T-helper 17 cell (primary cell): ENCODE measurements around the gene LRRC8E. TPM values are rescaled to one million over a fixed set of nuclear protein-coding genes. Genes with fewer than 3 reads are reported as not detected.

Experiments
- ATAC-seq: fragments of 150-1000 bp; cut with Tn5 transposase; 2 replicates; pipeline ENCODE4 v1.10.0; 2021; ENCODE audit warnings: mild to moderate bottlenecking, moderate library complexity
- DNase-seq, 3 donors: peaks; one replicate each; pipeline versions ENCODE4 v3.0.0 to v3.0.0-alpha.2; 2020 to 2021
- H3K9me3 ChIP-seq: one replicate; pipeline ENCODE4 v1.7.0; 2013; ENCODE audit warnings: low read length, mild to moderate bottlenecking; ENCODE audit not compliant: control insufficient read depth, poor library complexity, severe bottlenecking
- H3K27ac Mint-ChIP-seq: one replicate; pipeline ENCODE4 v1.8.0; 2022; ENCODE audit warnings: mild to moderate bottlenecking, moderate library complexity, mixed read lengths
- H3K27me3 Mint-ChIP-seq: one replicate; pipeline ENCODE4 v1.8.0; 2022; ENCODE audit warnings: mixed read lengths
- H3K36me3 Mint-ChIP-seq: one replicate; pipeline ENCODE4 v1.8.0; 2022; ENCODE audit warnings: low read depth, mixed read lengths
- H3K4me1 Mint-ChIP-seq: one replicate; pipeline ENCODE4 v1.8.0; 2022; ENCODE audit warnings: mild to moderate bottlenecking, mixed read lengths
- H3K4me3 Mint-ChIP-seq: one replicate; pipeline ENCODE4 v1.8.0; 2022; ENCODE audit warnings: mild to moderate bottlenecking, moderate library complexity, mixed read lengths
- total RNA-seq, 4 donors: library from RNA in 2 of 4; stranded (reverse) in 2 of 4; gene quantifications; one replicate each; pipeline ENCODE4 v1.2.3 and lab custom pipeline; 2022 to 2026

Gene LRRC8E
- total RNA-seq (not detected), total RNA-seq (lab: John Stamatoyannopoulos, UW) (0 to 0.35 reads per million in 2 donors)

- Mint-ChIP-seq H3K4me3 (no peak within 1 kb of the TSS), H3K36me3 (no peaks in the 10 kb centered on the region), H3K27ac (no peak within 1 kb of the TSS), H3K4me1 (peaks cover 3% of the 10 kb centered on the region), H3K27me3 (peaks cover 11% of the 10 kb centered on the region)
- peak; percentile 68 for ATAC-seq
- no peaks in the 10 kb centered on the region for H3K9me3 ChIP-seq
- DNase-seq = no peak
Observed at GRCh38 chr19:7888145-7888825, at the start of gene LRRC8E. Gene LRRC8E, plus strand, starts transcription at chr19:7888510. Its CDS starts 7,094 bp downstream, at chr19:7895604.

- Mint-ChIP-seq H3K27me3 (no peaks in the 10 kb centered on the region), H3K27ac (no peak overlapping the region), H3K36me3 (no peaks in the 10 kb centered on the region), H3K4me1 (peaks cover 2% of the 10 kb centered on the region), H3K4me3 (no peak overlapping the region)
- ATAC-seq = no peak
- no peaks in the 10 kb centered on the region for H3K9me3 ChIP-seq
- DNase-seq = no peak
Observed at GRCh38 chr19:7839476-7839875, 48.8 kb upstream of the LRRC8E start.

GRCh38 chr19:7840629-7841028 lies 47.7 kb upstream of the LRRC8E start:
- DNase-seq (no peak), ATAC-seq (no peak)
- no peaks in the 10 kb centered on the region for H3K9me3 ChIP-seq
- H3K27ac Mint-ChIP-seq = no peak overlapping the region
- H3K4me3 Mint-ChIP-seq = no peak overlapping the region
- peaks cover 2% of the 10 kb centered on the region for H3K4me1 Mint-ChIP-seq
- no peaks in the 10 kb centered on the region for H3K27me3 Mint-ChIP-seq
- no peaks in the 10 kb centered on the region for H3K36me3 Mint-ChIP-seq

GRCh38 chr19:7841751-7842660 lies 46.3 kb upstream of the LRRC8E start:
- ATAC-seq = no peak
- H3K4me1 Mint-ChIP-seq = peaks cover 2% of the 10 kb centered on the region
- no peaks in the 10 kb centered on the region for H3K9me3 ChIP-seq
- no peak for DNase-seq
- H3K27me3 Mint-ChIP-seq = no peaks in the 10 kb centered on the region
- H3K36me3 Mint-ChIP-seq = no peaks in the 10 kb centered on the region
- H3K4me3 Mint-ChIP-seq = no peak overlapping the region
- H3K27ac Mint-ChIP-seq = no peak overlapping the region

- no peak overlapping the region for H3K4me3 Mint-ChIP-seq
- DNase-seq (no peak), ATAC-seq (no peak)
- no peak overlapping the region for H3K27ac Mint-ChIP-seq
- H3K36me3 Mint-ChIP-seq = no peaks in the 10 kb centered on the region
- H3K27me3 Mint-ChIP-seq = no peaks in the 10 kb centered on the region
- peaks cover 2% of the 10 kb centered on the region for H3K4me1 Mint-ChIP-seq
- H3K9me3 ChIP-seq = no peaks in the 10 kb centered on the region
Observed at GRCh38 chr19:7842661-7843294, 45.5 kb upstream of the LRRC8E start.

- no peaks in the 10 kb centered on the region for H3K9me3 ChIP-seq
- Mint-ChIP-seq H3K4me1 (peaks cover 2% of the 10 kb centered on the region), H3K27me3 (no peaks in the 10 kb centered on the region), H3K36me3 (no peaks in the 10 kb centered on the region), H3K27ac (no peak overlapping the region), H3K4me3 (no peak overlapping the region)
- no peak for ATAC-seq
- DNase-seq = no peak
Observed at GRCh38 chr19:7843521-7843920, 44.8 kb upstream of the LRRC8E start.

GRCh38 chr19:7844405-7844804 lies 43.9 kb upstream of the LRRC8E start:
- Mint-ChIP-seq H3K36me3 (no peaks in the 10 kb centered on the region), H3K27ac (no peak overlapping the region), H3K4me3 (no peak overlapping the region), H3K27me3 (no peaks in the 10 kb centered on the region), H3K4me1 (no peaks in the 10 kb centered on the region)
- no peaks in the 10 kb centered on the region for H3K9me3 ChIP-seq
- DNase-seq (no peak), ATAC-seq (no peak)

GRCh38 chr19:7844951-7845350 lies 43.4 kb upstream of the LRRC8E start:
- no peaks in the 10 kb centered on the region for H3K9me3 ChIP-seq
- ATAC-seq (no peak), DNase-seq (no peak)
- H3K27me3 Mint-ChIP-seq = no peaks in the 10 kb centered on the region
- no peak overlapping the region for H3K27ac Mint-ChIP-seq
- no peaks in the 10 kb centered on the region for H3K36me3 Mint-ChIP-seq
- H3K4me1 Mint-ChIP-seq = no peaks in the 10 kb centered on the region
- H3K4me3 Mint-ChIP-seq = no peak overlapping the region

- no peak for ATAC-seq
- Mint-ChIP-seq H3K4me1 (no peaks in the 10 kb centered on the region), H3K27ac (no peak overlapping the region)
Observed at GRCh38 chr19:7845390-7846154, 42.7 kb upstream of the LRRC8E start.

GRCh38 chr19:7846155-7846646 lies 42.1 kb upstream of the LRRC8E start:
- H3K9me3 ChIP-seq = no peaks in the 10 kb centered on the region
- DNase-seq (no peak), ATAC-seq (no peak)
- Mint-ChIP-seq H3K27me3 (no peaks in the 10 kb centered on the region), H3K27ac (no peak overlapping the region), H3K4me1 (no peaks in the 10 kb centered on the region), H3K4me3 (no peak overlapping the region), H3K36me3 (no peaks in the 10 kb centered on the region)

More at GRCh38 chr19:7845390-7846154, 42.7 kb upstream of the LRRC8E start:
- no peak overlapping the region for H3K4me3 Mint-ChIP-seq
- no peak for DNase-seq
- H3K27me3 Mint-ChIP-seq = no peaks in the 10 kb centered on the region
- no peaks in the 10 kb centered on the region for H3K36me3 Mint-ChIP-seq
- H3K9me3 ChIP-seq = no peaks in the 10 kb centered on the region

GRCh38 chr19:7847664-7848063 lies 40.6 kb upstream of the LRRC8E start:
- H3K9me3 ChIP-seq = no peaks in the 10 kb centered on the region
- no peak for ATAC-seq
- Mint-ChIP-seq H3K4me3 (no peak overlapping the region), H3K27me3 (peaks cover 2% of the 10 kb centered on the region), H3K27ac (no peak overlapping the region), H3K4me1 (no peaks in the 10 kb centered on the region), H3K36me3 (no peaks in the 10 kb centered on the region)
- no peak for DNase-seq

- DNase-seq = no peak
- H3K9me3 ChIP-seq = no peaks in the 10 kb centered on the region
- Mint-ChIP-seq H3K27ac (no peak overlapping the region), H3K27me3 (peaks cover 6% of the 10 kb centered on the region), H3K4me1 (peaks cover 8% of the 10 kb centered on the region), H3K4me3 (no peak overlapping the region), H3K36me3 (no peaks in the 10 kb centered on the region)
- no peak for ATAC-seq
Observed at GRCh38 chr19:7848779-7849457, 39.4 kb upstream of the LRRC8E start.
